ENCODE results near the gene ESRRA. TPM values are rescaled to one million over a fixed set of nuclear protein-coding genes. Genes with fewer than 3 reads are reported as not detected.
A peak's percentile ranks its signal among the peaks of the same experiment; 100 is the strongest.

Gene ESRRA
- total RNA-seq, 1 experiment from 2014 or later, result 63.4 TPM

DNA sequence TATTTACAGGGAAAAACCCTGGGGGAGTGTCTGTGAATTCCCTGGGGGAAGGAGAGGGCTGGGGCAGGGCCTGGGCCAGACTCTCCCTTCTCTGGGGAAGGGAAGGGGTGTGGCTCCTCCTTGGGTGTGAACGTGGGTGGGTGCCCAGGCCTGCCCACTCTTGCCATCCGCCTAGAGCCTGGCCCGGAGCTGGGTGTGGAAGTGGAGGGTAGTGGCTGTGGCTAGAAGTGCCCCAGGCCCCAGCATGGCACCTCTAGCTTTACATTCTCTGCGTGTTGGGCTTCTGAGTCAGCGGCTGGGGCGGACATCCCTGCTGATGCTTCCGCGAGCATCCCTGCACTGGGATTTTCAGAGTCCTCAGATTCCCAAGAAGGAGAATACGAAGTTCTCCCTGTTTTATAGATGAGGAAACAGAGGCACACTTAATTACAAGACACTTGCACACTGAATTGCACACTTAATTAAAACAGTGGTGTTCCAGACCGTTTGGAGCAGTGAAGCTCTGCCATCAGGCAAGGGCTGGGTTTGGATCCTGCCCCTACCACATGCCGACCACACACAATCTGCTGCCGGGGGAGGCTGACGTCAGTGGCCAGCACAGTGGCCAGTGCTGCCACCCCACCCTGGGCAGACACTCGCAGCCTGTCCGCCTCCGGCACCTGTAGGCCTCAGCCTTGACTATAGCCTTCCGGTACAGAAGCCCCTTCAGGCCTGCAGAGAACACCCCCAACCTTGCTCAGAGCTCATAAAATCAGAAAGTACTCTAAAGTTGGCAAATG lies 28.5 kb upstream of the ESRRA start:
- Mint-ChIP-seq H3K4me3 (ENCODE audit: unreplicated experiment) (peak overlapping the region; percentile 14), H3K36me3 (ENCODE audit: insufficient read depth, unreplicated experiment) (peaks cover 49% of the 10 kb centered on the region), H3K27me3 (ENCODE audit: insufficient read depth, unreplicated experiment) (no peaks in the 10 kb centered on the region), H3K27ac (ENCODE audit: low read depth, unreplicated experiment) (peak overlapping the region; percentile 79), H3K4me1 (ENCODE audit: insufficient read depth, unreplicated experiment) (peaks cover 4% of the 10 kb centered on the region), H3K9me3 (ENCODE audit: unreplicated experiment) (no peaks in the 10 kb centered on the region)
- TF ChIP-seq, protein P1, sequence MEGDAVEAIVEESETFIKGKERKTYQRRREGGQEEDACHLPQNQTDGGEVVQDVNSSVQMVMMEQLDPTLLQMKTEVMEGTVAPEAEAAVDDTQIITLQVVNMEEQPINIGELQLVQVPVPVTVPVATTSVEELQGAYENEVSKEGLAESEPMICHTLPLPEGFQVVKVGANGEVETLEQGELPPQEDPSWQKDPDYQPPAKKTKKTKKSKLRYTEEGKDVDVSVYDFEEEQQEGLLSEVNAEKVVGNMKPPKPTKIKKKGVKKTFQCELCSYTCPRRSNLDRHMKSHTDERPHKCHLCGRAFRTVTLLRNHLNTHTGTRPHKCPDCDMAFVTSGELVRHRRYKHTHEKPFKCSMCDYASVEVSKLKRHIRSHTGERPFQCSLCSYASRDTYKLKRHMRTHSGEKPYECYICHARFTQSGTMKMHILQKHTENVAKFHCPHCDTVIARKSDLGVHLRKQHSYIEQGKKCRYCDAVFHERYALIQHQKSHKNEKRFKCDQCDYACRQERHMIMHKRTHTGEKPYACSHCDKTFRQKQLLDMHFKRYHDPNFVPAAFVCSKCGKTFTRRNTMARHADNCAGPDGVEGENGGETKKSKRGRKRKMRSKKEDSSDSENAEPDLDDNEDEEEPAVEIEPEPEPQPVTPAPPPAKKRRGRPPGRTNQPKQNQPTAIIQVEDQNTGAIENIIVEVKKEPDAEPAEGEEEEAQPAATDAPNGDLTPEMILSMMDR (IDR thresholded peaks at IDR 0.05; ENCODE audit: unreplicated experiment), result no peak
- intact Hi-C loops (cut with micrococcal nuclease), result no loop called here
- BruUV-seq (replicated peaks), result no TSS peak
- peak; percentile 90 for DNase-seq (ENCODE audit: unreplicated experiment)
- CTCF ChIA-PET, result interaction anchor here (0.6 to 4.5 kb wide), 6 partner anchors 26 to 676 kb away, joined by 3 to 37 read pairs (median 5); partner anchors contain the start of gene CATSPERZ
- POLR2A ChIA-PET, result interaction anchor here (0.6 to 3.0 kb wide), 21 partner anchors 9 to 591 kb away, joined by 3 to 24 read pairs (median 5); partner anchors contain the start of genes ESRRA, GPR137, NUDT22 and PLCB3

DNA sequence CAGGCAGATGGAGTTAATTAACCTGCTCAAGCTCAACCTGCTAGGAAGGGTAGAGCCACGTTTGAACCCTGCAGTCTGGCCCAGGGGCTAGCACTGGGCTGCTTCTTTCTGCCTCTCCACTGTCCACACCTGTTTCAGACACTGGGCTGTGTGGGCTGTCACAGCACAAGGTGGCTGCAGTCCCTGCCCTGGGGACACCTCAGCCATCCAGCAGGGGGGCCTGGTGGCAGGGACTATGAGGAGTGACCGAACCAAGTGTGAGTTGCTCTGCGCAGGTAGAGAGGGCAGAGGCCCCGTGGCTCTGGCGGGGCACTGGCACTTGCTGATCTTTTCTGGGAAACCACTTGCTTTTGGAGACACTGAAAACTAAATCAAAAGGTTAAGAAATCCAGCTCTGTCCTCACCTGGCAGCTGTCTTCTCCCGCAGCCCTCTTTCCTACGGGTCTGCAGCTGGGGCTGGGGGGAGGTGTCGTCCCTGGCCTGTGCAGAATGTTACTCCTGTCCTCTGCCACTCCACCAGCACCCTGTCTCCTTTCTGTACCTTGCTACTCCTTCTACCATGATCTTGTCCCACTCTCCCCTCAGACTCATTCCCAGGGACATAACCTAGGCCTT lies 26.6 kb upstream of the ESRRA start:
- CTCF ChIA-PET, result interaction anchor here (1.3 to 4.5 kb wide), 3 partner anchors 24 to 77 kb away, joined by 3 to 37 read pairs (median 23); partner anchors contain the start of gene CATSPERZ
- H3K4me3 Mint-ChIP-seq (ENCODE audit: unreplicated experiment), result no peak overlapping the region
- no TSS peak for BruUV-seq (replicated peaks)

DNA sequence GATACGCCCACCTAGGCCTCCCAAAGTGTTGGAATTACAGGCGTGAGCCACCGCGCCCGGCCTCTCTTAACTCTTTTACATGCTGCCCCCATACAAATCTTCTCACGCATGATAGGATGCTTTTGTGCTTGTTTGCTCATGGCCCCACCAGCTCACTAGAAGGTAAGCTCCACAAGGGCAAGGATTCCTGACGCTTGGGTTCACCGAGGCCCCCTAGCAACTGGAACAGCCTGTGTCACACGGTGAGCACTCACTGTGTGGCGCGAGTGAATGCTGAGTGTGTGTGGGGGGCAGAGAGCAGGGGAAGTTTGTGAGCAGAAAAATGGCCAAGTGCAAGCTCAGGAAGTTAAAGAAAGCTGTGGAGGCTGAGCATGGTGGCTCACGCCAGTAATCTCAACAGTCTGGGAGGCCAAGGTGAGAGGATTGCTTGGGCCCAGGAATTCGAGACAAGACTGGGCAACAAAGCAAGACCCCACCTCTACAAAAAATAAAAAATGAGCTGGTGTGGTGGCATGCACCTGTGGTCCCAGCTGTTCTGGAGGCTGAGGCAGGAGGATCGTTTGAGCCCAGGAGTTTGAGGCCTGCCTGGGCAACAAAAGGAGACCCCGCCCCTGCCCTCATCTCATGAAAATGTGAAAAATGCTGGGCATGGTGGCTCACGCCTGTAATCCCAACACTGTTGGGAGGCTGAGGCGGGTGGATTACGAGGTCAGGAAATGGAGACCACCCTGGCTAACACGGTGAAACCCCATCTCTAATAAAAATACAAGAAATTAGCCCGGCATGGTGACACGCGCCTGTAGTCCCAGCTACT lies 23.2 kb upstream of the ESRRA start:
- H3K27me3 Mint-ChIP-seq (ENCODE audit: insufficient read depth, unreplicated experiment), result no peaks in the 10 kb centered on the region
- TF ChIP-seq, protein P1 (IDR thresholded peaks at IDR 0.05; ENCODE audit: unreplicated experiment), result no peak
- DNase-seq (ENCODE audit: unreplicated experiment), result no peak
- H3K36me3 Mint-ChIP-seq (ENCODE audit: insufficient read depth, unreplicated experiment), result peaks cover 54% of the 10 kb centered on the region
- no TSS peak for BruUV-seq (replicated peaks)
- H3K4me3 Mint-ChIP-seq (ENCODE audit: unreplicated experiment), result no peak overlapping the region
- CTCF ChIA-PET, result interaction anchor here (0.8 to 9.9 kb wide), 4 partner anchors 10 to 31 kb away, joined by 3 to 96 read pairs (median 8); partner anchors contain the start of genes CATSPERZ and PLCB3
- H3K27ac Mint-ChIP-seq (ENCODE audit: low read depth, unreplicated experiment), result no peak overlapping the region
- H3K4me1 Mint-ChIP-seq (ENCODE audit: insufficient read depth, unreplicated experiment), result peaks cover 10% of the 10 kb centered on the region
- H3K9me3 Mint-ChIP-seq (ENCODE audit: unreplicated experiment), result no peaks in the 10 kb centered on the region
- POLR2A ChIA-PET, result interaction anchor here (0.6 to 8.2 kb wide), 7 partner anchors 12 to 249 kb away, joined by 3 to 125 read pairs (median 4); partner anchors contain the start of gene PRDX5
- intact Hi-C loops (cut with micrococcal nuclease), result no loop called here

More for the DNA sequence above, 26.6 kb upstream of the ESRRA start:
- TF ChIP-seq, protein P1 (IDR thresholded peaks at IDR 0.05; ENCODE audit: unreplicated experiment), result no peak
- no peak for DNase-seq (ENCODE audit: unreplicated experiment)
- Mint-ChIP-seq H3K36me3 (ENCODE audit: insufficient read depth, unreplicated experiment) (peaks cover 55% of the 10 kb centered on the region), H3K4me1 (ENCODE audit: insufficient read depth, unreplicated experiment) (peaks cover 4% of the 10 kb centered on the region), H3K27me3 (ENCODE audit: insufficient read depth, unreplicated experiment) (no peaks in the 10 kb centered on the region), H3K27ac (ENCODE audit: low read depth, unreplicated experiment) (no peak overlapping the region), H3K9me3 (ENCODE audit: unreplicated experiment) (no peaks in the 10 kb centered on the region)
- intact Hi-C loops (cut with micrococcal nuclease), result no loop called here
- POLR2A ChIA-PET, result interaction anchor here (1.0 to 8.2 kb wide), 2 partner anchors 8 to 24 kb away, joined by 4 to 125 read pairs; no protein-coding TSS in a partner anchor
